Lung (tissue), 12 donors: ENCODE results near the gene COL6A3. TPM values are rescaled to one million over a fixed set of nuclear protein-coding genes. Genes with fewer than 3 reads are reported as not detected.
A peak's percentile ranks its signal among the peaks of the same experiment; 100 is the strongest.

Experiments
- ATAC-seq: fragments of 200-7000 bp; cut with Tn5 transposase; one replicate; pipeline ENCODE4 v1.9.1; 2020; ENCODE audit warnings: moderate number of reproducible peaks; ENCODE audit not compliant: insufficient read depth, low FRiP score
- DNase-seq, 3 donors: peaks; one replicate each; pipeline ENCODE4 v3.0.0-alpha.2; 2013 to 2017
- H3K27ac ChIP-seq, 2 donors: one replicate each; pipeline ENCODE4 v1.5.1; 2013; ENCODE audit warnings: mild to moderate bottlenecking in 2 of 2, moderate library complexity in 2 of 2, control low read depth in 1 of 2, inconsistent platforms in 1 of 2, low read depth in 1 of 2, low read length in 1 of 2
- H3K27me3 ChIP-seq, 3 donors: one replicate each; pipeline ENCODE4 v1.5.1; 2013; ENCODE audit warnings: low read length in 2 of 3; ENCODE audit not compliant: control insufficient read depth in 3 of 3, insufficient read depth in 3 of 3
- H3K36me3 ChIP-seq, 4 donors: one replicate each; pipeline ENCODE4 v1.5.1; 2013; ENCODE audit warnings: low read length in 4 of 4, mild to moderate bottlenecking in 1 of 4, moderate library complexity in 1 of 4; ENCODE audit not compliant: control insufficient read depth in 4 of 4, insufficient read depth in 4 of 4
- H3K4me1 ChIP-seq, 5 donors: one replicate each; pipeline ENCODE4 v1.5.1; 2013; ENCODE audit warnings: low read length in 5 of 5, mild to moderate bottlenecking in 2 of 5, moderate library complexity in 1 of 5; ENCODE audit not compliant: control insufficient read depth in 5 of 5, insufficient read depth in 5 of 5
- H3K4me3 ChIP-seq: one replicate; pipeline ENCODE4 v1.5.1; 2013; ENCODE audit warnings: mild to moderate bottlenecking, control low read depth, moderate library complexity
- H3K9ac ChIP-seq, 2 donors: one replicate each; pipeline ENCODE4 v1.5.1; 2013; ENCODE audit warnings: low read length in 2 of 2, control low read depth in 1 of 2; ENCODE audit not compliant: insufficient read depth in 1 of 2
- H3K9me3 ChIP-seq, 4 donors: one replicate each; pipeline ENCODE4 v1.5.1; 2013; ENCODE audit warnings: low read length in 3 of 4, mild to moderate bottlenecking in 1 of 4, moderate library complexity in 1 of 4; ENCODE audit not compliant: control insufficient read depth in 4 of 4, insufficient read depth in 3 of 4
- CTCF ChIP-seq: IDR thresholded peaks from 2 replicates; pipeline ENCODE4 v1.5.1; 2012; ENCODE audit warnings: mild to moderate bottlenecking; ENCODE audit errors: control extremely low read depth, extremely low read depth
- WGBS, 2 donors: extraction: QIAGEN DNeasy Blood & Tissue Kit; methylation state at CpG; one replicate each; pipeline ENCODE4 v1.1.7; 2013; 5-methylcytosine and 5-hydroxymethylcytosine counted together
- polyA plus RNA-seq, 2 donors: library from polyadenylated mRNA; stranded (reverse); fragments of 200-250 nt; gene quantifications; one replicate each; pipeline ENCODE4 v1.2.1, GENCODE V29; 2013
- total RNA-seq, 2 donors: library from RNA; depleted of rRNA in 1 of 2; stranded (reverse); fragments of >200 nt in 1 of 2; gene quantifications; one replicate each; pipeline ENCODE4 v1.2.1, GENCODE V29; 2014 to 2021
- donor health status: control.
- donor health status: control.
- donor health status: Bipolar disorder and iron deficiency.
- donor health status: healthy.
- donor health status: DM: yes; HTN: yes; CAD: no.

COL6A3 gene
- total and polyA plus RNA-seq, 4 donors: 36.4 to 548 (median 277) TPM

GRCh38 chr2:237353215-237353614, 60.7 kb downstream of the COL6A3 start:
- no peak for TF ChIP-seq CTCF
- DNase-seq (peak in 2 of 3 donors; percentile 37 to 65), ATAC-seq (no peak)
- no peak overlapping the region for H3K9ac ChIP-seq
- peaks cover 0 to 3% (median 0%) of the 10 kb centered on the region in 3 donors for H3K27me3 ChIP-seq
- H3K27ac ChIP-seq: peak overlapping the region in 1 of 2 donors; percentile 0
- peaks cover 0 to 77% (median 34%) of the 10 kb centered on the region in 4 donors for H3K36me3 ChIP-seq
- no peak overlapping the region for H3K4me3 ChIP-seq
- H3K4me1 ChIP-seq: peaks cover 0 to 20% (median 0%) of the 10 kb centered on the region in 5 donors
- WGBS, 2 donors: 51 to 53% methylated on average over 5 of the region's 5 CpGs
- H3K9me3 ChIP-seq: peaks cover 0 to 2% (median 0%) of the 10 kb centered on the region in 4 donors

- H3K27ac ChIP-seq: no peak overlapping the region
- 66 to 73% methylated on average over 6 of the region's 6 CpGs for WGBS, 2 donors
Observed at GRCh38 chr2:237352279-237352845, 61.6 kb downstream of the COL6A3 start.

GRCh38 chr2:237351796-237352195, 62.2 kb downstream of the COL6A3 start:
- DNase-seq: no peak
- Histone ChIP-seq H3K27me3 (peaks cover 0 to 3% (median 2%) of the 10 kb centered on the region in 3 donors), H3K4me3 (no peak overlapping the region), H3K9me3 (peaks cover 0 to 2% (median 0%) of the 10 kb centered on the region in 4 donors), H3K4me1 (peaks cover 0 to 20% (median 0%) of the 10 kb centered on the region in 5 donors), H3K36me3 (peaks cover 0 to 77% (median 36%) of the 10 kb centered on the region in 4 donors), H3K27ac (no peak overlapping the region), H3K9ac (no peak overlapping the region)
- TF ChIP-seq CTCF: no peak
- no peak for ATAC-seq
- 86 to 88% methylated on average over 4 of the region's 4 CpGs for WGBS, 2 donors

More at GRCh38 chr2:237352279-237352845, 61.6 kb downstream of the COL6A3 start:
- DNase-seq (peak in 2 of 3 donors; percentile 46 to 64), ATAC-seq (no peak)
- H3K9me3 ChIP-seq: peaks cover 0 to 2% (median 0%) of the 10 kb centered on the region in 4 donors
- H3K4me3 ChIP-seq: no peak overlapping the region
- no peak for TF ChIP-seq CTCF
- H3K4me1 ChIP-seq: peaks cover 0 to 20% (median 0%) of the 10 kb centered on the region in 5 donors
- peaks cover 0 to 77% (median 35%) of the 10 kb centered on the region in 4 donors for H3K36me3 ChIP-seq
- peaks cover 0 to 3% (median 2%) of the 10 kb centered on the region in 3 donors for H3K27me3 ChIP-seq
- no peak overlapping the region for H3K9ac ChIP-seq
